AG04449 (cell line): ENCODE data around the gene TMEM92.

Experiments
- CTCF ChIA-PET: fragments of 350-600 bp; formaldehyde crosslinking; extraction: SDS; loops from one replicate; lab custom pipeline; 2021; ENCODE audit warnings: antibody characterized with exemption; lab: Yijun Ruan, JAX
- POLR2A ChIA-PET: fragments of 400-600, 350-600 bp; formaldehyde crosslinking; extraction: SDS; loops from one replicate; lab custom pipeline; 2020; ENCODE audit warnings: antibody characterized with exemption, inconsistent platforms; lab: Yijun Ruan, JAX
- DNase-seq: peaks from one replicate; pipeline ENCODE4 v3.0.0-alpha.2; 2010; ENCODE audit warnings: low read depth, low spot score
- H3K4me3 ChIP-seq: 2 replicates; pipeline ENCODE4 v1.5.1; 2011; ENCODE audit warnings: low read depth, mild to moderate bottlenecking, control low read depth, low read length
- CTCF ChIP-seq: IDR thresholded peaks from one replicate; pipeline ENCODE4 v1.5.1; 2011; ENCODE audit warnings: mild to moderate bottlenecking, moderate library complexity, low read length, control low read depth, inconsistent platforms; ENCODE audit not compliant: insufficient read depth; ENCODE audit errors: missing control alignments

Gene TMEM92

DNA sequence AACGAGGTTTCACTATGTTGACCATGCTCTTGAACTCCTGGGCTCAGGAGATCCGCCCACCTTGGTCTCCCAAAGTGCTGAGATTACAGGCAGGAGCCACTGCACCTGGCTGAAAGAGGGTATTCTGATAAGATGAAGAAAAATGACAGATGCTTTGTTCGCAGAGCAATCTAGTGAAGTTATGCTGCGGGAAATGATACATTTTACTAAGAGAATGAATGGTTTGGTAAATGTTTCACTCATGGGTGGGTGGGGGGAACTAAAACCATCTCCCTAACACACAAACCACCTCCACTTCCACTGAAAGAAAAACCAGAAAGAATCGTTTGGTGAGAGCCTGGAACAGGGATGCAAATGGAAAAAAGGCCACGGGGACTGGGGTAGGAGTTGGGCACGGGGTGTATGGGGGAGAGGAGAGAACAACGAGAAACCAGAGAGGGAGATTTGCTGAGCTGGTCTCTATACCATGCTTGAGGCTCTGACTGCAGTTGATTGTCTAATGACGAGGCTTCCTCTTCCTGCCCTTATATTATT, 52.6 kb downstream of the TMEM92 start:
- DNase-seq: no peak
- CTCF ChIA-PET: interaction anchor here (1.4 kb wide), 1 partner anchor 10 kb away, joined by 5 read pairs; no protein-coding TSS in a partner anchor
- POLR2A ChIA-PET: no interaction called here
- no peak for TF ChIP-seq CTCF
- H3K4me3 ChIP-seq: no peak overlapping the region

GRCh38 chr17:50328363-50329325, 54.4 kb downstream of the TMEM92 start:
- CTCF ChIA-PET: interaction anchor here (0.9 to 1.4 kb wide), 2 partner anchors 12 to 188 kb away, joined by 3 to 5 read pairs; no protein-coding TSS in a partner anchor
- POLR2A ChIA-PET: no interaction called here
- DNase-seq: no peak
- TF ChIP-seq CTCF: no peak
- H3K4me3 ChIP-seq: no peak overlapping the region

- CTCF ChIA-PET: interaction anchor here (2.2 kb wide), 1 partner anchor 11 kb away, joined by 8 read pairs; no protein-coding TSS in a partner anchor
- no peak for DNase-seq
- H3K4me3 ChIP-seq: no peak overlapping the region
- POLR2A ChIA-PET: no interaction called here
- TF ChIP-seq CTCF: no peak
Measured at GRCh38 chr17:50329716-50330115, 55.5 kb downstream of the TMEM92 start.

GRCh38 chr17:50330151-50330775, 56.0 kb downstream of the TMEM92 start:
- CTCF ChIA-PET: interaction anchor here (1.0 to 2.2 kb wide), 2 partner anchors 12 to 161 kb away, joined by 3 to 8 read pairs; no protein-coding TSS in a partner anchor
- POLR2A ChIA-PET: no interaction called here
- DNase-seq: no peak

More at GRCh38 chr17:50330151-50330775, 56.0 kb downstream of the TMEM92 start:
- no peak for TF ChIP-seq CTCF
- H3K4me3 ChIP-seq: no peak overlapping the region
